ENCODE data around the gene WHAMM. TPM values are rescaled to one million over a fixed set of nuclear protein-coding genes. Genes with fewer than 3 reads are reported as not detected.
"Not testable (repeated sequence)": the region's sequence is repeated elsewhere in the genome, so short reads cannot be mapped to it uniquely, and the experiment has no call there.

The WHAMM gene
- total RNA-seq, 1 donor from 2014 or later: 5.4 TPM

DNA sequence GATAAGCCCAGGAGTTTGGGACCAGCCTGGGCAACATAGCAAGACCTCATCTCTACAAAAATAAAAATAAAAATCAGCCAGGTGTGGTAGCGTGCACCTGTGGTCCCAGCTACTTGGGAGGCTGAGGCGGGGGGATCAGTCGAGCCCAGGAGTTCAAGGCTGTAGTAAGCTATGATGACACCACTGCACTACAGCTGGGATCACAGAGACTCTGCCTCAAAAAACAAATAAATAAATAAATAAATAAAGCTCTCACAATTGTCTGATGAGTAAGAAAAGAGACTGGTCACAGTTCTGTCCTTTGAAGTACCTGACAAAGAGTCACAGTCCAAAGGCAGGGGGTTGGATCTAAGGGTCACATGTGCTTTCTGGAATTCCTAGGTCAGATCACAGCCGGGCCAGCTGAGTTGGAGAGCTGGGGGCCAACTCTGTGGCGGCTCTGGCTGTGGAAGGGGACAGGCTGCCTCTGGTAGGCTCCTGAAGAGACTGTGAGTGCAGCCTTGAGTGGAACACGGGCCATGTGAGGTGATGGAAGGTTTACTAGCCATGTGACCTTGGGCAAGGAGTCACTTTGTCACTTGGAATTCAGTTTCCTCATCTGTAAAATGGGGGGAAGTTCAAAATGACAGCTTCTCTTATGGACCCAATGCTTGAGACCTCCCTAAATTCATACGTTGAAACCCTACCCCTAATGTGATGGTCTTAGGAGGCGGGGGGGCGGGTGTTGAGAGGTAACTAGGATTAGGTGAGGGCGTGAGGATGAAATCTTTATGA, 47.2 kb downstream of the WHAMM start:
- Histone ChIP-seq H3K4me3 (ENCODE audit: low read depth, low read length) (no peak overlapping the region), H3K36me3 (ENCODE audit: control insufficient read depth, insufficient read depth, low read length) (no peaks in the 10 kb centered on the region), H3K27me3 (ENCODE audit: control insufficient read depth, insufficient read depth, low read length) (no peaks in the 10 kb centered on the region)
- DNase-seq (ENCODE audit: low read depth): no peak
- TF ChIP-seq, protein P1, sequence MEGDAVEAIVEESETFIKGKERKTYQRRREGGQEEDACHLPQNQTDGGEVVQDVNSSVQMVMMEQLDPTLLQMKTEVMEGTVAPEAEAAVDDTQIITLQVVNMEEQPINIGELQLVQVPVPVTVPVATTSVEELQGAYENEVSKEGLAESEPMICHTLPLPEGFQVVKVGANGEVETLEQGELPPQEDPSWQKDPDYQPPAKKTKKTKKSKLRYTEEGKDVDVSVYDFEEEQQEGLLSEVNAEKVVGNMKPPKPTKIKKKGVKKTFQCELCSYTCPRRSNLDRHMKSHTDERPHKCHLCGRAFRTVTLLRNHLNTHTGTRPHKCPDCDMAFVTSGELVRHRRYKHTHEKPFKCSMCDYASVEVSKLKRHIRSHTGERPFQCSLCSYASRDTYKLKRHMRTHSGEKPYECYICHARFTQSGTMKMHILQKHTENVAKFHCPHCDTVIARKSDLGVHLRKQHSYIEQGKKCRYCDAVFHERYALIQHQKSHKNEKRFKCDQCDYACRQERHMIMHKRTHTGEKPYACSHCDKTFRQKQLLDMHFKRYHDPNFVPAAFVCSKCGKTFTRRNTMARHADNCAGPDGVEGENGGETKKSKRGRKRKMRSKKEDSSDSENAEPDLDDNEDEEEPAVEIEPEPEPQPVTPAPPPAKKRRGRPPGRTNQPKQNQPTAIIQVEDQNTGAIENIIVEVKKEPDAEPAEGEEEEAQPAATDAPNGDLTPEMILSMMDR (IDR thresholded peaks at IDR 0.05; ENCODE audit: insufficient read depth, low read length, poor library complexity, severe bottlenecking): no peak

- TF ChIP-seq, protein P1 (IDR thresholded peaks at IDR 0.05; ENCODE audit: insufficient read depth, low read length, poor library complexity, severe bottlenecking): no peak
- H3K27me3 ChIP-seq (ENCODE audit: control insufficient read depth, insufficient read depth, low read length): no peaks in the 10 kb centered on the region
- DNase-seq (ENCODE audit: low read depth): no peak
- no peak overlapping the region for H3K4me3 ChIP-seq (ENCODE audit: low read depth, low read length)
- no peaks in the 10 kb centered on the region for H3K36me3 ChIP-seq (ENCODE audit: control insufficient read depth, insufficient read depth, low read length)
Measured at GRCh38 chr15:82858932-82859331, 49.5 kb downstream of the WHAMM start.

DNA sequence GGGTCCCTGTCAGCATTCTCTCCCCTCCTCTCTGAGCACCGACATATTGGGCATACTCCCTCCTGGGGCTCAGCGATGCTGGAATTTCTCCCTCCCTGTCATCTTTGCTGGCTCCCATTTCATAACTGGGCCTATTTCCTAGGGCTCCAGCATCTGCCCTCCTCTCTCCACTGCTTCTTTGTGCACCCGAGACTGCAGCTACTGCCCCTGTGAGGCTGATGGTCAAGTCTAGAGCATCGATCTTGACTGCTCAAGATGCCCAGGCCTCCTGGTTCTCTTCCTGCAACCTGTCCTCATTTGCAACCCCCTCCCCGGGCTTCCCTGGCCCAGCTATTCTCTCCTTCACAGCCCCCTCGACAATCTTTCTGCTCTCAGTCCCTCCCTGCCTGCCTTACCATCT, 53.5 kb downstream of the WHAMM start:
- TF ChIP-seq, protein P1 (IDR thresholded peaks at IDR 0.05; ENCODE audit: insufficient read depth, low read length, poor library complexity, severe bottlenecking): no peak
- DNase-seq (ENCODE audit: low read depth): no peak
- Histone ChIP-seq H3K4me3 (ENCODE audit: low read depth, low read length) (no peak overlapping the region), H3K36me3 (ENCODE audit: control insufficient read depth, insufficient read depth, low read length) (no peaks in the 10 kb centered on the region), H3K27me3 (ENCODE audit: control insufficient read depth, insufficient read depth, low read length) (no peaks in the 10 kb centered on the region)

GRCh38 chr15:82864967-82865366, 55.5 kb downstream of the WHAMM start:
- no peaks in the 10 kb centered on the region for H3K27me3 ChIP-seq (ENCODE audit: control insufficient read depth, insufficient read depth, low read length)
- no peaks in the 10 kb centered on the region for H3K36me3 ChIP-seq (ENCODE audit: control insufficient read depth, insufficient read depth, low read length)
- no peak overlapping the region for H3K4me3 ChIP-seq (ENCODE audit: low read depth, low read length)
- TF ChIP-seq, protein P1 (IDR thresholded peaks at IDR 0.05; ENCODE audit: insufficient read depth, low read length, poor library complexity, severe bottlenecking): no peak
- no peak for DNase-seq (ENCODE audit: low read depth)

DNA sequence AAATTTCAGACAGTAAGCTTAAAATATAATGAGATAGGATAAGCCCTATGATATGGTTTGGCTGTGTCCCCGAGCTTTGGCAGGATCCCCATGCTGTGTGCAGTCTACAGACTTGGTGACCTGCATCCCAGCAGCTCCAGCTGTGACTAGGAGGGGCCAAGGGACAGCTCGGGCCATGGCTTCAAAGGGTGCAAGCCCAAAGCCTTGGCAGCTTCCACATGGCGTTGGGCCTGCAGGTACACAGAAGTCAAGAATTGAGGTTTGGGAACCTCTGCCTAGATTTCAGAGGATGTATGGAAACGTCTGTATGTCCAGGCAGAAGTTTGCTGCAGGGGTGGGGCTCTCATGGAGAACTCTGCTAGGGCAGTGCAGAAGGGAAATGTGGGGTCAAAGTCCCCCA, 56.2 kb downstream of the WHAMM start:
- H3K4me3 ChIP-seq (ENCODE audit: low read depth, low read length); DNase-seq (ENCODE audit: low read depth); H3K36me3 ChIP-seq (ENCODE audit: control insufficient read depth, insufficient read depth, low read length); H3K27me3 ChIP-seq (ENCODE audit: control insufficient read depth, insufficient read depth, low read length): not testable (repeated sequence)

- not testable (repeated sequence) for DNase-seq (ENCODE audit: low read depth); H3K27me3 ChIP-seq (ENCODE audit: control insufficient read depth, insufficient read depth, low read length); H3K36me3 ChIP-seq (ENCODE audit: control insufficient read depth, insufficient read depth, low read length); H3K4me3 ChIP-seq (ENCODE audit: low read depth, low read length)
Measured at GRCh38 chr15:82865981-82866380, 56.6 kb downstream of the WHAMM start.

DNA sequence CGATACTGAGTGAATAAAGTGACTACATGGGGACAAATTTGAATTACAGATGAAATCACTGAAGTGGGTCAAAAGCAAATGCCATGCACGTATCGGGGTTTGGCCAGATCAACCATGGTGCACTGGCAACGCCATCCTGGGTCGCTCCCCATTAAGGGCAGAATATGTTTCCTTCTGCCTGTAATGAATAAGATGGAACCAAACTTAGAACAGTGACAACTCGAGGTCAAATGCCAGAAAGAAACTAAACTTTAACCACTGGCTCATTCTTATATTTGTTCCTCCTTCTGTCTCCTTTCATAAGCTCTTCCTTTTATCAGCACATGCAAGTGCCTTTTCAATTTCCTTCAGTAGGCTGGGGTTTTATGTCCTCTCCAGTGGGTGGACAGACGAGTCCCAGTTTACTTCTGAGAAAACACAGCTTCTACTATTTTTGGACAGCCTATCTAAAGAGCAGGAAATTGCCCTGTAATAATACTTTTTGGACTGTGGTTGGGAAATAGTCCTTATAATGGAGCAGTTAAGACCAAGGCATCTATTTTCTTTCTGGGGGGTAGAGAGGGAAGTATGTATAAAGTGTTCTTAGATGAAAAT, 61.4 kb downstream of the WHAMM start:
- no peaks in the 10 kb centered on the region for H3K27me3 ChIP-seq (ENCODE audit: control insufficient read depth, insufficient read depth, low read length)
- no peak overlapping the region for H3K4me3 ChIP-seq (ENCODE audit: low read depth, low read length)
- no peaks in the 10 kb centered on the region for H3K36me3 ChIP-seq (ENCODE audit: control insufficient read depth, insufficient read depth, low read length)
- TF ChIP-seq, protein P1 (IDR thresholded peaks at IDR 0.05; ENCODE audit: insufficient read depth, low read length, poor library complexity, severe bottlenecking): no peak
- DNase-seq (ENCODE audit: low read depth): no peak
